B cell (primary cell): Measurements from ENCODE around the gene TMEM41B.

Experiments
- EZH2 ChIP-seq: IDR thresholded peaks from 2 replicates; pipeline ENCODE4 v1.6.1; 2012; ENCODE audit warnings: borderline replicate concordance, low read depth, mild to moderate bottlenecking, moderate library complexity, low read length; ENCODE audit not compliant: insufficient read depth, poor library complexity, severe bottlenecking
- TF ChIP-seq, protein P1 (sequence below): fragments of 200-600 bp; IDR thresholded peaks from one replicate; pipeline ENCODE4 v1.8.0; 2022; ENCODE audit warnings: antibody characterized with exemption, mild to moderate bottlenecking

GRCh38 chr11:9267680-9268079 lies 46.7 kb downstream of the TMEM41B start:
- TF ChIP-seq, protein P1, sequence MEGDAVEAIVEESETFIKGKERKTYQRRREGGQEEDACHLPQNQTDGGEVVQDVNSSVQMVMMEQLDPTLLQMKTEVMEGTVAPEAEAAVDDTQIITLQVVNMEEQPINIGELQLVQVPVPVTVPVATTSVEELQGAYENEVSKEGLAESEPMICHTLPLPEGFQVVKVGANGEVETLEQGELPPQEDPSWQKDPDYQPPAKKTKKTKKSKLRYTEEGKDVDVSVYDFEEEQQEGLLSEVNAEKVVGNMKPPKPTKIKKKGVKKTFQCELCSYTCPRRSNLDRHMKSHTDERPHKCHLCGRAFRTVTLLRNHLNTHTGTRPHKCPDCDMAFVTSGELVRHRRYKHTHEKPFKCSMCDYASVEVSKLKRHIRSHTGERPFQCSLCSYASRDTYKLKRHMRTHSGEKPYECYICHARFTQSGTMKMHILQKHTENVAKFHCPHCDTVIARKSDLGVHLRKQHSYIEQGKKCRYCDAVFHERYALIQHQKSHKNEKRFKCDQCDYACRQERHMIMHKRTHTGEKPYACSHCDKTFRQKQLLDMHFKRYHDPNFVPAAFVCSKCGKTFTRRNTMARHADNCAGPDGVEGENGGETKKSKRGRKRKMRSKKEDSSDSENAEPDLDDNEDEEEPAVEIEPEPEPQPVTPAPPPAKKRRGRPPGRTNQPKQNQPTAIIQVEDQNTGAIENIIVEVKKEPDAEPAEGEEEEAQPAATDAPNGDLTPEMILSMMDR: no peak
- no peak for TF ChIP-seq EZH2
